Neuronal stem cell (in vitro differentiated cells): ENCODE measurements around the gene KRTAP10-1.

Experiments
- DNase-seq: peaks from one replicate; pipeline ENCODE4 v3.0.0-alpha.2; 2013; ENCODE audit warnings: low spot score
- H2AFZ ChIP-seq: one replicate; pipeline ENCODE4 v1.6.1; 2013; ENCODE audit warnings: mild to moderate bottlenecking, low read length, inconsistent platforms
- H2AK5ac ChIP-seq: 2 replicates; pipeline ENCODE4 v1.6.1; 2013; ENCODE audit warnings: low read depth, mild to moderate bottlenecking, inconsistent platforms, low read length, moderate library complexity, mixed read lengths
- H2BK120ac ChIP-seq: 2 replicates; pipeline ENCODE4 v1.6.1; 2013; ENCODE audit warnings: low read depth, mild to moderate bottlenecking, inconsistent platforms, low read length, moderate library complexity, mixed read lengths
- H2BK12ac ChIP-seq: one replicate; pipeline ENCODE4 v1.6.1; 2013; ENCODE audit warnings: low read length, inconsistent platforms
- H2BK15ac ChIP-seq: 2 replicates; pipeline ENCODE4 v1.6.1; 2013; ENCODE audit warnings: mild to moderate bottlenecking, low read length, inconsistent platforms, mixed read lengths
- H2BK5ac ChIP-seq: one replicate; pipeline ENCODE4 v1.6.1; 2013; ENCODE audit warnings: inconsistent platforms, mild to moderate bottlenecking, low read length, moderate library complexity
- H3K14ac ChIP-seq: one replicate; pipeline ENCODE4 v1.6.1; 2013; ENCODE audit warnings: low read length, inconsistent platforms
- H3K18ac ChIP-seq: 2 replicates; pipeline ENCODE4 v1.6.1; 2013; ENCODE audit warnings: low read length, inconsistent platforms
- H3K23ac ChIP-seq: 2 replicates; pipeline ENCODE4 v1.6.1; 2013; ENCODE audit warnings: low read depth, mild to moderate bottlenecking, mixed read lengths, low read length, inconsistent platforms; ENCODE audit not compliant: poor library complexity
- H3K27ac ChIP-seq: replicated peaks from 3 replicates; pipeline ENCODE4 v1.5.1; 2013; ENCODE audit warnings: low read length, inconsistent platforms
- H3K27me3 ChIP-seq, 3 experiments: 2 replicates each; pipeline ENCODE4 v1.6.1; 2013; ENCODE audit warnings: low read length in 3 of 3, mild to moderate bottlenecking in 2 of 3, inconsistent platforms in 1 of 3, low read depth in 1 of 3, mixed read lengths in 1 of 3, moderate library complexity in 1 of 3; ENCODE audit not compliant: control insufficient read depth in 3 of 3, insufficient read depth in 3 of 3
- H3K36me3 ChIP-seq, 2 donors: replicated peaks in 1 of 2; 2 replicates each; pipeline ENCODE4 v1.6.1; 2013; ENCODE audit warnings: low read length in 2 of 2; ENCODE audit not compliant: control insufficient read depth in 2 of 2, insufficient read depth in 2 of 2
- H3K4ac ChIP-seq: 2 replicates; pipeline ENCODE4 v1.6.1; 2013; ENCODE audit warnings: inconsistent platforms, mild to moderate bottlenecking, low read length, moderate library complexity
- H3K4me1 ChIP-seq, 2 donors: 1 replicate in 1 of 2; 2 replicates in 1 of 2; pipeline ENCODE4 v1.6.1; 2013; ENCODE audit warnings: low read length in 2 of 2, low read depth in 1 of 2; ENCODE audit not compliant: control insufficient read depth in 2 of 2, insufficient read depth in 1 of 2
- H3K4me2 ChIP-seq: one replicate; pipeline ENCODE4 v1.6.1; 2013; ENCODE audit warnings: mild to moderate bottlenecking, low read length, inconsistent platforms; ENCODE audit not compliant: insufficient read depth, poor library complexity, severe bottlenecking
- H3K4me3 ChIP-seq, 2 donors: 2 replicates each; pipeline ENCODE4 v1.5.1; 2013; ENCODE audit warnings: low read length in 2 of 2, mild to moderate bottlenecking in 2 of 2, inconsistent platforms in 1 of 2, moderate library complexity in 1 of 2
- H3K79me1 ChIP-seq: one replicate; pipeline ENCODE4 v1.6.1; 2013; ENCODE audit warnings: low read depth, mild to moderate bottlenecking, inconsistent platforms, low read length, moderate library complexity
- H3K9ac ChIP-seq: one replicate; pipeline ENCODE4 v1.6.1; 2013; ENCODE audit warnings: mild to moderate bottlenecking, low read depth, low read length, inconsistent platforms; ENCODE audit not compliant: poor library complexity
- H3K9me3 ChIP-seq, 2 donors: replicated peaks in 1 of 2; 2 replicates each; pipeline versions ENCODE3 to v1.6.1; 2013; ENCODE audit warnings: low read length in 2 of 2, mild to moderate bottlenecking in 2 of 2, inconsistent platforms in 1 of 2, low read depth in 1 of 2, mixed read lengths in 1 of 2, moderate library complexity in 1 of 2; ENCODE audit not compliant: control insufficient read depth in 2 of 2, insufficient read depth in 1 of 2
- H4K8ac ChIP-seq: one replicate; pipeline ENCODE4 v1.6.1; 2013; ENCODE audit warnings: low read depth, mild to moderate bottlenecking, inconsistent platforms, low read length, moderate library complexity
- H4K91ac ChIP-seq: one replicate; pipeline ENCODE4 v1.6.1; 2013; ENCODE audit warnings: low read length, low read depth, mild to moderate bottlenecking, inconsistent platforms; ENCODE audit not compliant: poor library complexity
- WGBS, 2 donors: extraction: QIAGEN DNeasy Blood & Tissue Kit; methylation state at CpG; one replicate each; pipeline ENCODE4 v1.1.7; 2013; ENCODE audit warnings: missing lambda C conversion rate in 2 of 2, mixed read lengths in 1 of 2; ENCODE audit not compliant: insufficient read length in 2 of 2, insufficient replicate concordance in 1 of 2; ENCODE audit errors: extremely low coverage in 2 of 2; 5-methylcytosine and 5-hydroxymethylcytosine counted together

Gene KRTAP10-1

DNA sequence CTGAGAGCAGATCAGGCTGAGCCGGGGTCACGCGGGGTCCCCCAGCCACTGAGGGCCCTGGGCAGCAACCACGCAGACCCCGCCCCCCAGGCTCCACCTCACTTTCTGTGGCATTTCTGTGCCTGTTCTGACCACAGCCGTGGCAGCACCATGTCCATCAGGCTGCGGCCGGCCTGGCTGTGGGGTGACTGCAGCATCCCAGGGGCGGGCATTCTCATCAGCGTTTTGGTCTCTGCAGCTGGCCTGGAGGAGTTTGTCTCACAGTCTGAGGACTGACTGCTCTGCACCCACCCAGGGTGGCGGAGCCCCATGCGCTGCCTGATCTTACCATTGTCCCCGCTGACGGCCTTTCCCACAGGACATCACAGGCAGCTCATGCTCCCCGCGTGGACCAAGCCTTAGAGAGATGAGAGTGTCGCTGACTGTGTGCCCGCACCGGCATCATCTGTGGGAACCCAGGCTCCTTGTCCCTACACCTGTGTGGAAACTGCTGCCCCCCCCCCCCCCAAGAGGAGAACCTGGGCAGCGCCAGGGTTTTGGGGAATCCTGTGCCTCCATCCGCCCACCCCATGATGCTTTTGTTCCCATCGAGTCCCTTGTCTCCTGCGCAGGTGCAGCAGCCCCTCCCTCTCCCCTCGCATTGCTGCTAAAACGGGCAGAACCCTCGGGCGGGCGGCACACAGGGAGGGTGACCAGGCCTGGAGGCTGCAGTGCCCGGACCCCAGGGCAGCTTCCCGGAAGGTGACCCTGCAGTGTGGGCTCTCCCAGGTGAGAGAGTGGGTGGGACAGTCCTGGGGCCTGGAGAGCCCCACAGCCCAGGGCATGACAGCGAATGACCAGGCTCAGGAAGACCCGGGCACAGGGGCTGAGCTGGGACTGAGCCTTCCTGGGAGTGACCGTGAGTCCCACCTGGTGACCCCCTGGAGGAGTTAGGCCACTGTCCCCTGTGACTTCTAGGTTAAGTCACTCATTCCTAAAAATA lies 1.8 kb downstream of the KRTAP10-1 start:
- no CpG with 5 or more reads among the region's 33 CpGs for WGBS, 2 donors
- H3K27me3 ChIP-seq, result peaks cover 0 to 15% (median 0%) of the 10 kb centered on the region in 3 experiments

DNA sequence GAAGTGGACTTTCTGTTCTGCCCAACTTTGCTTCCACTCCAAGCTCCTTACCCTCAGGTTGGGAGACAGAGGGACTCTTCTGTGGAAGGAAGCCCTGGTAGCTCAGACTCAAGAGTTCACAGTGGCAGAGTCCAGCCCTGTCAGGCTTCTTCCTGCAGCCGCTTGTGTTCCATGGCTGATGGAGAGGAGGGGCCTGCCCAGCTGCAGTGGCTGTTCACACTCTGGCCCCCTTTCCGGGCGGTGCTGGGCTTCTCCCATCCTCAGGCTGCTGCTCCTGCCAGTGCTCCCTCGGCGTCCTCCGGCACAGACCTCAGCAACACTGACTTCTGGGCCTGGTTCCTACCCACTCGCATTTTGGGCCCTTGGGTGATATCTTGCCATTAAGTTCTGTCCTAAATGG lies 4.0 kb downstream of the KRTAP10-1 start:
- Histone ChIP-seq H3K4me1 (no peaks in the 10 kb centered on the region), H2BK12ac (no peak overlapping the region), H2BK5ac (no peak overlapping the region), H3K27me3 (peaks cover 0 to 31% (median 0%) of the 10 kb centered on the region in 3 experiments), H2AFZ (peak overlapping the region; percentile 17), H2AK5ac (no peak overlapping the region), H3K36me3 (no peaks in the 10 kb centered on the region), H3K18ac (no peak overlapping the region), H4K91ac (no peak overlapping the region), H4K8ac (no peak overlapping the region), H3K14ac (no peak overlapping the region), H3K79me1 (no peaks in the 10 kb centered on the region), H3K23ac (no peak overlapping the region), H3K4ac (no peak overlapping the region), H3K4me3 (no peak overlapping the region), H3K9me3 (peaks cover 0 to 1% of the 10 kb centered on the region in 2 donors), H3K4me2 (no peak overlapping the region), H2BK120ac (no peak overlapping the region), H2BK15ac (peak overlapping the region; percentile 46), H3K9ac (no peak overlapping the region), H3K27ac (no peak overlapping the region)
- DNase-seq, result no peak
- no CpG with 5 or more reads among the region's 7 CpGs for WGBS, 2 donors

More for the DNA sequence above, 1.8 kb downstream of the KRTAP10-1 start:
- H2AK5ac ChIP-seq, result peak overlapping the region; percentile 86
- no peaks in the 10 kb centered on the region for H3K79me1 ChIP-seq
- DNase-seq, result no peak
- peak overlapping the region; percentile 68 for H3K9ac ChIP-seq
- peak overlapping the region; percentile 95 for H2BK15ac ChIP-seq
- H3K23ac ChIP-seq, result peak overlapping the region; percentile 48
- no peak overlapping the region for H3K27ac ChIP-seq
- peak overlapping the region; percentile 87 for H3K18ac ChIP-seq
- peak overlapping the region; percentile 91 for H3K14ac ChIP-seq
- H2AFZ ChIP-seq, result no peak overlapping the region
- peak overlapping the region; percentile 17 for H3K4ac ChIP-seq
- no peak overlapping the region for H4K91ac ChIP-seq
- no peak overlapping the region for H3K4me2 ChIP-seq
- H3K9me3 ChIP-seq, result peaks cover 1 to 9% of the 10 kb centered on the region in 2 donors
- no peaks in the 10 kb centered on the region for H3K4me1 ChIP-seq
- peak overlapping the region; percentile 97 for H2BK12ac ChIP-seq
- no peak overlapping the region for H3K4me3 ChIP-seq
- H4K8ac ChIP-seq, result no peak overlapping the region
- H2BK5ac ChIP-seq, result no peak overlapping the region
- no peaks in the 10 kb centered on the region for H3K36me3 ChIP-seq
- peak overlapping the region; percentile 41 for H2BK120ac ChIP-seq

DNA sequence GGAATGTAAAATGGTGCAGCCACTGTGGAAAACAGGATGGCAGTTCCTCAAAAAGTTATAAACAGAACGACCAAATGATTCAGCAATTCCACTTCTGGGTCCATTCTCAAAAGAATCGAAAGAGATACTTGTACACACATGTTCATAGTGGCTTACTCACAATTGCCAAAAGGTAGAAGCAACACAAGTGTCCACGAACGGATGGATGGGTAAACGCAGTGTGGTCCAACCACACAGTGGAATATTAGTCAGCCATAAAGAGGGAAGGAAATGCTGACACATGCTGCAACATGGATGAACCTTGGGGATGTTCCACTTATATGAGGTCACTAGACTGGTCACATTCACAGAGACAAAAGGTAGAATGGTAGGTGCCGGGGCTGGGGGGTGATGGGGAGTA lies 5.3 kb downstream of the KRTAP10-1 start:
- Histone ChIP-seq H2BK5ac (no peak overlapping the region), H4K8ac (peak overlapping the region; percentile 68), H2BK12ac (no peak overlapping the region), H3K4me1 (no peaks in the 10 kb centered on the region), H3K4me3 (no peak overlapping the region), H2AFZ (no peak overlapping the region), H3K36me3 (no peaks in the 10 kb centered on the region), H2BK15ac (no peak overlapping the region), H3K18ac (no peak overlapping the region), H3K4ac (no peak overlapping the region), H3K23ac (no peak overlapping the region), H3K79me1 (no peaks in the 10 kb centered on the region), H2AK5ac (peak overlapping the region; percentile 33), H3K14ac (no peak overlapping the region), H3K4me2 (no peak overlapping the region), H3K27ac (no peak overlapping the region), H3K27me3 (peaks cover 0 to 33% (median 0%) of the 10 kb centered on the region in 3 experiments), H2BK120ac (no peak overlapping the region), H3K9me3 (peaks cover 0 to 1% of the 10 kb centered on the region in 2 donors), H4K91ac (no peak overlapping the region), H3K9ac (no peak overlapping the region)
- no CpG with 5 or more reads among the region's 6 CpGs for WGBS, 2 donors
- DNase-seq, result no peak

DNA sequence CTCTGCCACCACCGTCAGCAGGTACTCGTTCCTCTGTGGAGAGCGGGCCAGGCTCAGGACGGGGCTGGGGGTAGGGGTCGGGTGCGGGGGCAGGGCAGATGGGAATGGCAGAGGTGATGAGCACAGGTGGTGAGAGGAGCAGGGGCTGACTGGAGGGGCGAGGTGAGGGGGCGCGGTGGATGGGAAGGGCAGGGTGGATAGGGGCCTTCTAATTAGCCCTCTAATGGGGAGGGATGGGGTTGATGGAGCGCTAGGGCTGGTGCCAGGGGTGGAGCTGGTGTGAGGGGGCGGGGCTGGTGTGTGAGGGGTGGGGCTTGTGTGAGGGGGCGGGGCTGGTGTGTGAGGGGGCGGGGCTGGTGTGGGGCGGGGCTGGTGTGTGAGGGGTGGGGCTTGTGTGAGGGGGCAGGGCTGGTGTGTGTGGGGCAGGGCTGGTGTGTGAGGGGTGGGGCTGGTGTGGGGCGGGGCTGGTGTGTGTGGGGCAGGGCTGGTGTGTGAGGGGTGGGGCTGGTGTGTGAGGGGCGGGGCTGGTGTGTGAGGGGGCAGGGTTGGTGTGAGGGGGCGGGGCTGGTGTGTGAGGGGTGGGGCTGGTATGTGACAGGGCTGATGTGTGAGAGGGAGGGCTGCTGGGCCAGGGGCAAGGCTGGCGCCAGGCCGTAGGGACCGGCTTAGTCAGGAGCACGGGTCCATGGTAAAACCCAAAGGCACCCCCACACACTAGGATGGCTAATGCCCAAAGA lies 5.9 kb downstream of the KRTAP10-1 start:
- Histone ChIP-seq H2AK5ac (peak overlapping the region; percentile 85), H3K27me3 (peaks cover 0 to 33% (median 0%) of the 10 kb centered on the region in 3 experiments), H3K23ac (peak overlapping the region; percentile 45), H2AFZ (no peak overlapping the region), H3K9me3 (peaks cover 0 to 1% of the 10 kb centered on the region in 2 donors), H3K14ac (no peak overlapping the region), H3K9ac (no peak overlapping the region), H2BK15ac (no peak overlapping the region), H3K27ac (no peak overlapping the region), H3K4me2 (no peak overlapping the region), H2BK5ac (no peak overlapping the region), H3K4ac (no peak overlapping the region), H2BK120ac (no peak overlapping the region), H3K4me3 (no peak overlapping the region), H3K18ac (peak overlapping the region; percentile 88), H3K4me1 (no peaks in the 10 kb centered on the region), H4K91ac (no peak overlapping the region), H2BK12ac (no peak overlapping the region), H3K36me3 (no peaks in the 10 kb centered on the region), H4K8ac (peak overlapping the region; percentile 68), H3K79me1 (no peaks in the 10 kb centered on the region)
- no peak for DNase-seq
- no CpG with 5 or more reads among the region's 21 CpGs for WGBS, 2 donors
